ENCODE data around the gene TRIM41.
"Not testable (repeated sequence)": the region's sequence is repeated elsewhere in the genome, so short reads cannot be mapped to it uniquely, and the experiment has no call there.

DNA sequence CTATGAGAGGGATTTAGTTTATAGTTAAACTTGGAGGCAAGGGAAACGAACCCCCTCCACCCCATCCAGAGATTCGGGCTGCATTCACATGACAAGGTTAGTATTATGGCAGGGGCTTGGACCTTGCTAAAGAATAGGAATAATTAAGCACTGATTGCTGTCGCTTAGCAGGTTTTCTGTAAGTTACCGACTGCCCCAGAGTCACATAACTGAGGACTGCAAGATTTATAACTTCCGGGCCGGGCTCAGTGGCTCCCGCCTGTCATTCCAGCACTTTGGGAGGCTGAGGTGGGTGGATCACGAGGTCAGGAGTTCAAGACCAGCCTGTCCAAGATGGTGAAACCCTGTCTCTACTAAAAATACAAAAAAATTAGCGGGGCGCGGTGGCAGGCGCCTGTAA is 44.8 kb downstream of the TRIM41 start:
- TF ChIP-seq, protein P1, sequence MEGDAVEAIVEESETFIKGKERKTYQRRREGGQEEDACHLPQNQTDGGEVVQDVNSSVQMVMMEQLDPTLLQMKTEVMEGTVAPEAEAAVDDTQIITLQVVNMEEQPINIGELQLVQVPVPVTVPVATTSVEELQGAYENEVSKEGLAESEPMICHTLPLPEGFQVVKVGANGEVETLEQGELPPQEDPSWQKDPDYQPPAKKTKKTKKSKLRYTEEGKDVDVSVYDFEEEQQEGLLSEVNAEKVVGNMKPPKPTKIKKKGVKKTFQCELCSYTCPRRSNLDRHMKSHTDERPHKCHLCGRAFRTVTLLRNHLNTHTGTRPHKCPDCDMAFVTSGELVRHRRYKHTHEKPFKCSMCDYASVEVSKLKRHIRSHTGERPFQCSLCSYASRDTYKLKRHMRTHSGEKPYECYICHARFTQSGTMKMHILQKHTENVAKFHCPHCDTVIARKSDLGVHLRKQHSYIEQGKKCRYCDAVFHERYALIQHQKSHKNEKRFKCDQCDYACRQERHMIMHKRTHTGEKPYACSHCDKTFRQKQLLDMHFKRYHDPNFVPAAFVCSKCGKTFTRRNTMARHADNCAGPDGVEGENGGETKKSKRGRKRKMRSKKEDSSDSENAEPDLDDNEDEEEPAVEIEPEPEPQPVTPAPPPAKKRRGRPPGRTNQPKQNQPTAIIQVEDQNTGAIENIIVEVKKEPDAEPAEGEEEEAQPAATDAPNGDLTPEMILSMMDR (IDR thresholded peaks at IDR 0.05) = not testable (repeated sequence)
- not testable (repeated sequence) for TF ChIP-seq POLR2A, POLR2AphosphoS5 (IDR thresholded peaks at IDR 0.05)

Measured in breast epithelium (tissue), 3 donors.